K562 treated with DMSO at 1 percent for 12 hours (cell line): ENCODE results near the gene SERPINC1. TPM values are rescaled to one million over a fixed set of nuclear protein-coding genes. Genes with fewer than 3 reads are reported as not detected.

Experiments
- total RNA-seq: library from RNA; unstranded; fragments of 300-600 nt; gene quantifications from 2 replicates; pipeline ENCODE4 v1.2.3, GENCODE V29; 2022; ENCODE audit not compliant: insufficient read depth

The SERPINC1 gene
- 7.3 and 8.0 TPM in 2 replicates for total RNA-seq

DNA sequence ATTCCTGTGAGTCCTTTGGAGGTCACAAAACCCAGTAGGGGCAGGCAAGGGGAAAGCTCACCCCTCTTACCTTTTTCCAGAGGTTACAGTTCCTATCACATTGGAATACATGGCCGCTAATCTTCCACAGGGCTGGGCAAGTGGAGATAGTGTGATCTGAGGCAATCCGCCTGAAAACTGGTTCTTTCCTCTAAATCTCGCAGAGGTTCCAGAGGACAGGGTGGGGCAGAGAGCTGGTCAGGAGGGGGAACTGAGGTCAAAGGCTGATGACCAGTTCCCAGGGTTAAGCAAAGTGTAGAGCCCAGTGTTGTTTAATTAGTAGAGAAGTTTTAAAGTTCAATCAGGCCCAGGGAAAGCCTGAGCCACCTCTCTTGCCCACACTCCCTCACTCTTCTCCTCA lies at the start of gene SERPINC1:
Gene SERPINC1 (minus strand): TSS at position 179 of the 400 bp plus-strand sequence. CDS start 68 bp downstream, at position 111.

DNA sequence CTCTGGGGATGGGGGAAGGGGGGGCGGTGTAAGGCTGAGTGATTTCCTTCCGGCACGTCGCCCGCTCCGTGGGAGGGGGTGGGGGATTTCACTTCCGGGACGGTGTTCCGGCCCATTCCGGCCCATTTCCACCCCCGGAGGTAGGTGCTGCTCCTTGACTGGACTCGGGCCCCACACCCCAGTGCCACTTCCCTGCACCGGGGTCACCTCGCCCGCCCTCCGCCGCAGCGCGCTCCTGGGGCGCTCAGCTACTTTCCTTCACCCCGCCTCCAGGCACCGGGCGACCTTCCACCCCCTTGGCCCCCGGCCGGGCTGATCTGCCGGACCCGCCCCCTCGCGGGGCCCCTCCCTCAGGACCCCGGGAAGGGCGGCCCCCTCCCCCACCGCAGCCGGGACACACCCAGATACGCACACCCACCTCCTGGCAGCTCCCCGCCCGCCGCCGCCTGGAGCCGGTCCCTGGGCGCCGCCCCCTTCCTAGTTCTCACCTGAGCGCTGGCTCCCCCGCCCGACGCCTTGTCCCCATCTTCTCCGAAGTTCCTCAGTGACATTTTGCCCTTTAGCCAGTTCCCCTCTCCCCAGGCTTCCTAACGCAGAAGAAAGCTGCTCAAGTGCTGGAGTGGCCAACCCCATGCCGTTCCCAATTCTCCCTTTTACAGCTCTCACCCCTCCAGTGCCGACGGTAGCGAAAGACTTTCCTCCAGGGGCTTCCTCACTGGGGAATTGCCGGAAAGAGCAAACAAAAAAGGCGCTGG lies 48.7 kb downstream of the SERPINC1 start, which contains the start of gene ZBTB37:
Gene ZBTB37 (plus strand): TSS at position 115 of the 755 bp plus-strand sequence. CDS start 1,846 bp downstream, outside the sequence.

GRCh38 chr1:173867753-173868265 lies 49.3 kb downstream of the SERPINC1 start, which contains the start of gene GAS5:
GAS5 (minus strand) TSS chr1:173867989.

Other genes starting within 250 kb of the SERPINC1 start
- gene ANKRD45, start 247.5 kb downstream of the SERPINC1 start, total RNA-seq: not detected in 2 replicates
- 6.2 and 34.7 TPM in 2 replicates for gene KLHL20, start 202.3 kb downstream of the SERPINC1 start, total RNA-seq
- gene DARS2, start 92.7 kb downstream of the SERPINC1 start, total RNA-seq: 12.3 and 33.9 TPM in 2 replicates
- 10.2 and 22.5 TPM in 2 replicates for gene CENPL, start 92.4 kb downstream of the SERPINC1 start, total RNA-seq
- gene GAS5, start 49.3 kb downstream of the SERPINC1 start, total RNA-seq: 2,253 and 2,734 TPM in 2 replicates
- gene ZBTB37, start 48.9 kb downstream of the SERPINC1 start, total RNA-seq: 0.40 and 5.3 TPM in 2 replicates
- gene RC3H1, start 105.0 kb upstream of the SERPINC1 start, total RNA-seq: 1.0 and 6.6 TPM in 2 replicates
- 15.9 and 20.2 TPM in 2 replicates for gene RABGAP1L, start 242.2 kb upstream of the SERPINC1 start, total RNA-seq